Thoracic aorta (tissue), 2 donors: Measurements from ENCODE around the gene LSM7. TPM values are rescaled to one million over a fixed set of nuclear protein-coding genes. Genes with fewer than 3 reads are reported as not detected.
"Not testable (repeated sequence)": the region's sequence is repeated elsewhere in the genome, so short reads cannot be mapped to it uniquely, and the experiment has no call there.

Source experiments
- ATAC-seq: fragments of 150-250 bp; one replicate; pipeline ENCODE4 v1.8.0; 2017; ENCODE audit warnings: low read depth; ENCODE audit not compliant: insufficient number of reproducible peaks, low FRiP score
- DNase-seq: peaks from one replicate; pipeline ENCODE4 v3.0.0-alpha.2; 2020; ENCODE audit warnings: low spot score
- H3K27ac ChIP-seq, 2 donors: fragments of 200-600 bp; sonication (generic); 1 replicate in 1 of 2; 2 replicates in 1 of 2; pipeline ENCODE4 v1.5.1; 2016; ENCODE audit warnings: mild to moderate bottlenecking in 2 of 2, moderate library complexity in 2 of 2
- H3K27me3 ChIP-seq: fragments of 200-600 bp; sonication (generic); replicated peaks from 2 replicates; pipeline ENCODE4 v1.6.0; 2016; ENCODE audit warnings: mild to moderate bottlenecking; ENCODE audit not compliant: insufficient read depth
- H3K36me3 ChIP-seq: fragments of 200-600 bp; sonication (generic); one replicate; pipeline ENCODE4 v1.5.1; 2016
- H3K4me1 ChIP-seq, 2 donors: fragments of 200-600 bp; sonication (generic); 1 replicate in 1 of 2; 2 replicates in 1 of 2; pipeline versions ENCODE4 v1.5.1 to v1.6.0; 2016; ENCODE audit warnings: low read depth in 2 of 2, mild to moderate bottlenecking in 1 of 2; ENCODE audit not compliant: control insufficient read depth in 1 of 2
- H3K4me3 ChIP-seq: fragments of 200-600 bp; sonication (generic); 2 replicates; pipeline ENCODE4 v1.5.1; 2016; ENCODE audit warnings: mild to moderate bottlenecking
- H3K9me3 ChIP-seq: fragments of 200-600 bp; sonication (generic); 2 replicates; pipeline ENCODE4 v1.5.1; 2016
- total RNA-seq, 2 donors: library from RNA; depleted of rRNA; stranded (reverse); fragments of >200 nt; gene quantifications; one replicate each; pipeline versions ENCODE4 v1.1.0 to v1.2.3, GENCODE V29; 2016
- TF ChIP-seq, protein P1 (sequence below): fragments of 200-600 bp; sonication (generic); IDR thresholded peaks from one replicate; pipeline ENCODE4 v1.5.1; 2019; ENCODE audit warnings: antibody characterized with exemption

The LSM7 gene
- total RNA-seq, 2 donors from 2014 or later: 35.5 to 38.8 TPM

DNA sequence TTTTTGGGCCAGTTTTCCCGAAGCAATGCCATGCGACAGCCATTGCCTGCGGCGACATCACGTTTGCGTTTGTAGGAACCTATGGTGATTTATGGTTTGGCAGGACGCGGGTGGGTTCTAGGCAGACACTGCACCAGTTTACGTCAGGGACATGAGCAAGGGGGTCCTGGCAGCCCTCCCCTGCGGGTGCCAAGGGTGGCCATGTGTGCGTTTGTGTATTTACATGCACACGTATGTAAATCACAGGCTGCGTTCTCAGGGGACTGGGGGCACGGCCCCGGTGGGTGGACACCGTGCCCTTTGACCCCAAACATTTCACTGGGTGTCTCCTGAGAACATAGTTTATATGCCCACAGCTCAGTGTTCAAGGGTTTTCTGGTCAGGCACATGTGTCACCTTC is 22.3 kb upstream of the LSM7 start:
- Histone ChIP-seq H3K36me3 (peaks cover 7% of the 10 kb centered on the region), H3K4me1 (no peaks in the 10 kb centered on the region), H3K4me3 (no peak overlapping the region), H3K27me3 (no peaks in the 10 kb centered on the region), H3K9me3 (no peaks in the 10 kb centered on the region), H3K27ac (no peak overlapping the region)
- TF ChIP-seq, protein P1, sequence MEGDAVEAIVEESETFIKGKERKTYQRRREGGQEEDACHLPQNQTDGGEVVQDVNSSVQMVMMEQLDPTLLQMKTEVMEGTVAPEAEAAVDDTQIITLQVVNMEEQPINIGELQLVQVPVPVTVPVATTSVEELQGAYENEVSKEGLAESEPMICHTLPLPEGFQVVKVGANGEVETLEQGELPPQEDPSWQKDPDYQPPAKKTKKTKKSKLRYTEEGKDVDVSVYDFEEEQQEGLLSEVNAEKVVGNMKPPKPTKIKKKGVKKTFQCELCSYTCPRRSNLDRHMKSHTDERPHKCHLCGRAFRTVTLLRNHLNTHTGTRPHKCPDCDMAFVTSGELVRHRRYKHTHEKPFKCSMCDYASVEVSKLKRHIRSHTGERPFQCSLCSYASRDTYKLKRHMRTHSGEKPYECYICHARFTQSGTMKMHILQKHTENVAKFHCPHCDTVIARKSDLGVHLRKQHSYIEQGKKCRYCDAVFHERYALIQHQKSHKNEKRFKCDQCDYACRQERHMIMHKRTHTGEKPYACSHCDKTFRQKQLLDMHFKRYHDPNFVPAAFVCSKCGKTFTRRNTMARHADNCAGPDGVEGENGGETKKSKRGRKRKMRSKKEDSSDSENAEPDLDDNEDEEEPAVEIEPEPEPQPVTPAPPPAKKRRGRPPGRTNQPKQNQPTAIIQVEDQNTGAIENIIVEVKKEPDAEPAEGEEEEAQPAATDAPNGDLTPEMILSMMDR: no peak
- no peak for ATAC-seq
- no peak for DNase-seq

DNA sequence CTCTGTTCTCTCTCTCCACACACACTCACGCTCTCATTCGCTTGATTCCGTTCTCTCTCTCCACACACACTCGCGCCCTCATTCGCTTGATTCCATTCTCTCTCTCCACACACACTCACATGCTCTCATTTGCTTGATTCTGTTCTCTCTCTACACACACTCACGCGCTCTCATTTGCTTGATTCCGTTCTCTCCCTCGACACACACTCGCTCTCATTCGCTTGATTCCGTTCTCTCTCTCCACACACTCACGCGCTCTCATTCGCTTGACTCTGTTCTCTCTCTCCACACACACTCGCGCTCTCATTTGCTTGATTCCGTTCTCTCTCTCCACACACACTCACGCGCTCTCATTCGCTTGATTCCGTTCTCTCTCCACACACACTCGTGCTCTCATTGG is 21.4 kb upstream of the LSM7 start:
- ATAC-seq, H3K4me3 ChIP-seq, H3K4me1 ChIP-seq, H3K36me3 ChIP-seq, DNase-seq, H3K27ac ChIP-seq, H3K27me3 ChIP-seq, H3K9me3 ChIP-seq: not testable (repeated sequence)

DNA sequence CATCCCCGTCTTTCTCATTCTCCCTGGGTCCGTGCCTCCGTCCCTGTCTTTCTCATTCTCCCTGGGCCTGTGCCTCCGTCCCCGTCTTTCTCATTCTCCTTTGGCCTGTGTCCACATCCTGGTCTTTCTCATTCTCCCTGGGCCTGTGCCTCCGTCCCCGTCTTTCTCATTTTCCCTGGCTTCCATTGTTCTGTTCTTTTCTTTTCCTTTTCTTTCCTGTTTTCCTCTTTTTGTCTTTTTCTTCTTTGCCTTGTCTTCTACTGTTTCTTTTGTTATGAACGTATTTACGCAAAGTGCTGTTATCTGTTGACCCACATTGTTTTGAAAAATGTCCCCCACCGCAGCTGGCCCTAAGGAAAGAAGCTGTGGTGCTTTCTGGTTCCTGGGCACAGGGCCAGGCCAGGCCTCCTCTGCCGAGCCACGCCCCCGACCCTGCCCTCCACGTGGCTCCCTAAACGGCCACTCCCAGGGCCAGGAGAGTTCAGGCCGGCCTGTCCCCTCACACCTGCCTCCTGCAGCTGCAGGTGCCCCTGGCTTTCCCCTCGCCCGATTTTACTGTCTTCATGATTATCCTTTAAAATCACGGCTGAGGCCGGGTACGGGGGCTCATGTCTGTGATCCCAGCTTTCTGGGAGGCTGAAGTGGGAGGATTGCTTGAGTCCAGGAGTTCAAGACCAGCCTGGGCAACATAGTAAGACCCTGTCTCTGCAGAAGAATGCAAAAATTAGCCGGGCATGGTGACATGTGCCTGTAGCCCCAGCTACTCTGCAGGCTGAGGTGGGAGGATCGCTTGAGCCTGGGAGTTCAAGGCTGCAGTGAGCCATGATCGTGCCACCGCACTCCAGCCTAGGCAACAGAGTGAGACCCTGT is 17.6 kb upstream of the LSM7 start:
- Histone ChIP-seq H3K4me1 (no peaks in the 10 kb centered on the region), H3K4me3 (no peak overlapping the region), H3K27ac (no peak overlapping the region), H3K27me3 (no peaks in the 10 kb centered on the region), H3K36me3 (peaks cover 11% of the 10 kb centered on the region), H3K9me3 (no peaks in the 10 kb centered on the region)
- TF ChIP-seq, protein P1: no peak
- no peak for ATAC-seq
- no peak for DNase-seq

DNA sequence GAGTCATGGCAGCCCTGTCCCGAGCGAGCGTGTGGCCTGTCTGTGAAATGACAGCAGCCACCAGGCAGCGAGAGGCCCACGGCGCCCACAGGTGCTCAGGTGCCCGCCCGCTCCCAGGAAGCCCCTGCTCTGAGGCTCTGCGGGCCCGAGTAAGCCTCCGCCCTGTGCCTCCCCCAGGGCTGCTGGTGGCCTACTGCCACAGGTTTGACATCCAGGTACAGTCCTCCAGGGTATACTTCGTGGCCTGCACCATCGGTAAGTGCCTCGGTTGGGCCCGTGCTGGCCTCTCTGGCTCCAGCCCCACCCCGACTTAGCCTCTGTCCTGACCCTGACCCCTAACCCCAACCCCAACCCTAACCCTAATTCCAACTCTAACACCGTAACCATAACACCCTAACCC is 16.7 kb upstream of the LSM7 start:
- no peaks in the 10 kb centered on the region for H3K27me3 ChIP-seq
- peaks cover 7% of the 10 kb centered on the region for H3K36me3 ChIP-seq
- TF ChIP-seq, protein P1: no peak
- no peak for ATAC-seq
- DNase-seq: no peak
- H3K9me3 ChIP-seq: no peaks in the 10 kb centered on the region
- no peak overlapping the region for H3K27ac ChIP-seq
- no peak overlapping the region for H3K4me3 ChIP-seq
- H3K4me1 ChIP-seq: no peaks in the 10 kb centered on the region

DNA sequence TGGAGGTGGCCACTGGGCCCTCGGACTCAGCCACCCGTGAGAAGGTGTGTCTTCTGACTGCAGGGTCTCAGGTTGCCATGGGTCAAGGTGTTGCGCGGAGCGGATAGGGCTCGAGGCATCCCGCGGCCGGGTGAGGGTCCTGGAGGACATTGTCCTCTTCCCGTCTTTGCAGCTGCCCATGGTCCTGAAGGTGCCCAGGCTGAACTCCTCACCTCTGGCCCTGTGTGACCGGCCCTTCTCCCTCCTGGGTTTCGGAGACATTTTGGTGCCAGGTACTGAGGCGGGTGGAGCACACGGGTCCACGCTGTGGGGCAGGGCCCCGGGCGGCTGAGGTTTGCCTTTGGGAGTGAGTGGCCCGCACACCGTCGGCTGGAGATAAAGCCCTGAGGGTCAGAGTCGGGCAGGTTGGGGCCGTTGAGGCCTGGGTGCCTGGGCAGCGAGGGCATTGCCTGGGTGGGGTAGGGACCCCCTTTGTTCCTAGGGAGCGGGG is 16.0 kb upstream of the LSM7 start:
- no peaks in the 10 kb centered on the region for H3K4me1 ChIP-seq
- TF ChIP-seq, protein P1: no peak
- DNase-seq (no peak), ATAC-seq (no peak)
- H3K27me3 ChIP-seq: no peaks in the 10 kb centered on the region
- H3K36me3 ChIP-seq: peaks cover 7% of the 10 kb centered on the region
- H3K9me3 ChIP-seq: no peaks in the 10 kb centered on the region
- H3K4me3 ChIP-seq: no peak overlapping the region
- no peak overlapping the region for H3K27ac ChIP-seq
